Measurements from ENCODE around the gene CDH4. TPM values are rescaled to one million over a fixed set of nuclear protein-coding genes. Genes with fewer than 3 reads are reported as not detected.
"Not testable (repeated sequence)": the region's sequence is repeated elsewhere in the genome, so short reads cannot be mapped to it uniquely, and the experiment has no call there.

CDH4 gene
- total RNA-seq, 1 donor from 2014 or later, result 39.7 TPM

DNA sequence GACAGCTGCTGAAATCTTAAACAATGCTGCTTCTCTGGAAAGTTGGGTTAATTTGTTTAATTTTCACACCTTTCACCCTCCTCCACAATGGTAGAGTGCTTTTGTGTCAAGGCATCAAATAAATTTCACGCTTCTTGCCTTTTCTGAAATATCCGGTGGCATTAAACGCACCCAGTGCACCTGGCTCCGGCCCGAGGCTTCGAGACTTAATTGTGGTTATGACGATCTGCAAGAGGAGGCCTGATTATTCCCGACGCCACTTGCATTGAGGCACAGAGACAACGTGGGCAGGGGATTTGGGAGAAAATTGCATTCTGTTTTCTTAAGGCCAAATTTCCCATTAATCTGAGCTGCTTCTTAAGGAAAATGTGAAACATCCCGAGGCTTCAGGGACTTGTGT is 152.2 kb downstream of the CDH4 start:
- no peaks in the 10 kb centered on the region for H3K27me3 ChIP-seq (ENCODE audit: control insufficient read depth, insufficient read depth, low read length)
- H3K4me3 ChIP-seq (ENCODE audit: low read depth, low read length), result no peak overlapping the region

DNA sequence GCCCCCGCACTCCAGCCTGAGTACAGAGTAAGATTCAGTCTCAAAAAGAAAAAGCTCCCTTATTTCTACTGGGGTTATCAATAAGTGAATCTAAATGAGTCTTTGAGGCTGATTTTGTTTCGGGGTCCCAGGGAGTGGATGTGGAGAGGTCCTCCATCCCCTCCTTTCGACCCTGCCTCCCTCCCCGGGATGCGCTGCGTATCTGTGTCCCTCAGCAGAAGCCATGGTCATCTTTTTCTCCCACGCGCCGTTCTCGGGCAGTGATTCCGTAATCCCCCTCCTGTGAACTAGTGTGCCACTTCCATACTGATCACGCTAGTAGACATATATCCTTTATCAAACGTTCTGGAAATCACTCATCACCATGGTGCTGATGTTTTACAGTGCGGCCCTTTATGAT is 152.9 kb downstream of the CDH4 start:
- no peak overlapping the region for H3K4me3 ChIP-seq (ENCODE audit: low read depth, low read length)
- DNase-seq (ENCODE audit: low read depth), result no peak
- H3K36me3 ChIP-seq (ENCODE audit: control insufficient read depth, insufficient read depth, low read length), result no peaks in the 10 kb centered on the region
- H3K27me3 ChIP-seq (ENCODE audit: control insufficient read depth, insufficient read depth, low read length), result no peaks in the 10 kb centered on the region
- TF ChIP-seq, protein P1, sequence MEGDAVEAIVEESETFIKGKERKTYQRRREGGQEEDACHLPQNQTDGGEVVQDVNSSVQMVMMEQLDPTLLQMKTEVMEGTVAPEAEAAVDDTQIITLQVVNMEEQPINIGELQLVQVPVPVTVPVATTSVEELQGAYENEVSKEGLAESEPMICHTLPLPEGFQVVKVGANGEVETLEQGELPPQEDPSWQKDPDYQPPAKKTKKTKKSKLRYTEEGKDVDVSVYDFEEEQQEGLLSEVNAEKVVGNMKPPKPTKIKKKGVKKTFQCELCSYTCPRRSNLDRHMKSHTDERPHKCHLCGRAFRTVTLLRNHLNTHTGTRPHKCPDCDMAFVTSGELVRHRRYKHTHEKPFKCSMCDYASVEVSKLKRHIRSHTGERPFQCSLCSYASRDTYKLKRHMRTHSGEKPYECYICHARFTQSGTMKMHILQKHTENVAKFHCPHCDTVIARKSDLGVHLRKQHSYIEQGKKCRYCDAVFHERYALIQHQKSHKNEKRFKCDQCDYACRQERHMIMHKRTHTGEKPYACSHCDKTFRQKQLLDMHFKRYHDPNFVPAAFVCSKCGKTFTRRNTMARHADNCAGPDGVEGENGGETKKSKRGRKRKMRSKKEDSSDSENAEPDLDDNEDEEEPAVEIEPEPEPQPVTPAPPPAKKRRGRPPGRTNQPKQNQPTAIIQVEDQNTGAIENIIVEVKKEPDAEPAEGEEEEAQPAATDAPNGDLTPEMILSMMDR (IDR thresholded peaks at IDR 0.05; ENCODE audit: insufficient read depth, low read length, poor library complexity, severe bottlenecking), result no peak

More for the DNA sequence above, 152.2 kb downstream of the CDH4 start:
- DNase-seq (ENCODE audit: low read depth), result no peak
- H3K36me3 ChIP-seq (ENCODE audit: control insufficient read depth, insufficient read depth, low read length), result no peaks in the 10 kb centered on the region
- TF ChIP-seq, protein P1 (IDR thresholded peaks at IDR 0.05; ENCODE audit: insufficient read depth, low read length, poor library complexity, severe bottlenecking), result no peak

DNA sequence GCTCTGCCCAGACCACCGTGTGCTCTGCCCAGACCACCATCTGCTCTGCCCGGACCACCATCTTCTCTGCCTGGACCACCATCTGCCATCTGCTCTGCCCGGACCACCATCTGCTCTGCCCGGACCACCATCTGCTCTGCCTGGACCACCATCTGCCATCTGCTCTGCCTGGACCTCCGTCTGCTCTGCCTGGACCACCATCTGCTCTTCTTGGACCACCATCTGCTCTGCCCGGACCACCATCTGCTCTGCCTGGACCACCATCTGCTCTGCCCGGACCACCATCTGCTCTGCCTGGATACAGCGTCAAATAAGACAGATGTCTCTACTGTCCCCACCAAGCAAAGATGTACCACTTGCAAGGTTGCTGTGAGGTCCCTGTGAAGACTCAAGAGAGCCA is 154.7 kb downstream of the CDH4 start:
- not testable (repeated sequence) for H3K4me3 ChIP-seq (ENCODE audit: low read depth, low read length); H3K27me3 ChIP-seq (ENCODE audit: control insufficient read depth, insufficient read depth, low read length); DNase-seq (ENCODE audit: low read depth); H3K36me3 ChIP-seq (ENCODE audit: control insufficient read depth, insufficient read depth, low read length)

DNA sequence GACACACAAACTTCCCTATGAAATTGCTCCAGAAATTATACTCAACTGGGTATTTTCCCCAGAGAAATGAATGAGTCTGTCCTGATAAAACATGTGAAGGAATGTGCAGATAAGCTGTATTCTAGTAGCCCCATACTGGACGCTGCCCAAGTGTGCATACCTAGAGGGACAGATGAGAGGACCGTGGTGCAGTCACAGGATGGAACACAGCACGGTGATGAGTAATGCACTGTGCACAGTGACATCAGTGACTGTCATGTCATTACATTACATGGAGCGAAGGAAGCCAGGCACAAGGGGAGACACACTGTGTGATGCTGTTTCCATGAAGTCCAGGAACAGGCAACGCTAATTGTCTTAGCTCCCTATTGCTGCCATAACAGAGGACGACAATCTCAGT is 155.5 kb downstream of the CDH4 start:
- DNase-seq (ENCODE audit: low read depth), result no peak
- no peaks in the 10 kb centered on the region for H3K27me3 ChIP-seq (ENCODE audit: control insufficient read depth, insufficient read depth, low read length)
- TF ChIP-seq, protein P1 (IDR thresholded peaks at IDR 0.05; ENCODE audit: insufficient read depth, low read length, poor library complexity, severe bottlenecking), result no peak
- no peaks in the 10 kb centered on the region for H3K36me3 ChIP-seq (ENCODE audit: control insufficient read depth, insufficient read depth, low read length)
- H3K4me3 ChIP-seq (ENCODE audit: low read depth, low read length), result no peak overlapping the region

DNA sequence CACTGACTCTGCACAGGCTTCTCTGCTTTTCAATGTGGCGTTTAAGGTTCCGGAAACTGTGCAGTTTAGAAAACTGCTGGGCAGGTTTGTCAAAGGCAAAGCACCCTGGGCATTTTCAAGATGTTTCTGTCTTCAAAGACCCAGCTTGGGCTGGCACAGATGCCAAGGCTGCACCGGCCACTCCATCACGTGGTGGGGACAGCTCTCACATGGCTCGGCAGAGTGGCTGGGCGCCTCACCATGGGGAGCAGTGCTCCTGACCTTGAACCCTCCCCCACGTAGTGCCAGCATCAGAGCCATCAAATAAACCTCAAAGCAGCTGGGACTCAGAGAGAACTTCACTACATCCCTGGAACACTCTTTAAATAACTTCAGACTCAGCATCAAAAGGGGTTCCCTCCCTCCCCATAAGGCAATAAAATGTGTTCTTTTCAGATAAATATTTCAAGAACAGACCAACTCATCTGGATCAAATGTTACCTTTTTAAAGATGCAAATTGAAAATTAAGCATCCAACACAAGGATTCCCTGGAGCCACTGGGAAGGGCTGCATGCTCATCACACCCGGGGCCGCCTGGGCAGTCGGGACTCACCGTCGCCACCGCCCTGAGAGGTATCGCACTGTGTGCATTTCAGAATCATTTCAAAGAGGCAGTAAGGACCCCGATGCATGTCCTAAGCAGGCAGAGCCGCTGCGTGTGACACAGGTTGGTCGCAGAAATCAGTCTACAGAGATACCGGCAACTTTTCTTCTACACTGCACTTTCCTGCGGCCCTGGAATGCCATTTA is 157.1 kb downstream of the CDH4 start:
- no peak for DNase-seq (ENCODE audit: low read depth)
- no peaks in the 10 kb centered on the region for H3K36me3 ChIP-seq (ENCODE audit: control insufficient read depth, insufficient read depth, low read length)
- TF ChIP-seq, protein P1 (IDR thresholded peaks at IDR 0.05; ENCODE audit: insufficient read depth, low read length, poor library complexity, severe bottlenecking), result no peak
- H3K4me3 ChIP-seq (ENCODE audit: low read depth, low read length), result no peak overlapping the region
- no peaks in the 10 kb centered on the region for H3K27me3 ChIP-seq (ENCODE audit: control insufficient read depth, insufficient read depth, low read length)

DNA sequence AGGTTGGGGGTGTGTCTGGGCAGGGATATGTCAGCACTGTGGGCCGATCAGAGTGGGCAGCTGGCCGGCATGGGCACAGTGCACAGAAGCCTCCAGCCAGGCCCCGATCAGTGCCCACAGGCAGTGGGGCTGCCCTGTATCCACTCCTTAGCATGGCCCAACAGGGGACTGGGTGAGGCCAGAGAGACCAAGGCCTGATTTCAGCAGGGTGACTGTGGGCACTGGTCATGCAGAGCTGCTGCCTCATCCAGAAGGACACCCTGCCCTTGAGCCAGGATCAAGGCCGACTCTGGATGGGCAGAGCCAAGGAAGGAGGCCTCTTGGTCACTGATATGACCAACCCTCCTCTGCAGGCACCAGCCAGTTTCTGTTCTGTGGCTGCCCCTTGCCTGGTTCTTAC is 159.7 kb downstream of the CDH4 start:
- Histone ChIP-seq H3K36me3 (ENCODE audit: control insufficient read depth, insufficient read depth, low read length) (no peaks in the 10 kb centered on the region), H3K27me3 (ENCODE audit: control insufficient read depth, insufficient read depth, low read length) (no peaks in the 10 kb centered on the region), H3K4me3 (ENCODE audit: low read depth, low read length) (no peak overlapping the region)
- TF ChIP-seq, protein P1 (IDR thresholded peaks at IDR 0.05; ENCODE audit: insufficient read depth, low read length, poor library complexity, severe bottlenecking), result no peak
- DNase-seq (ENCODE audit: low read depth), result no peak
